ENCODE measurements around the gene DNAH14. TPM values are rescaled to one million over a fixed set of nuclear protein-coding genes. Genes with fewer than 3 reads are reported as not detected.

DNAH14 gene
- total RNA-seq, 2 donors from 2014 or later: 5.8 to 7.7 TPM

GRCh38 chr1:225254676-225255075, 325.2 kb downstream of the DNAH14 start:
- no peak overlapping the region for H3K4me3 ChIP-seq
- no peak overlapping the region for H3K27ac ChIP-seq
- no peaks in the 10 kb centered on the region for H3K36me3 ChIP-seq
- H3K9me3 ChIP-seq: no peaks in the 10 kb centered on the region
- DNase-seq (ENCODE audit: low spot score): no peak
- H3K4me1 ChIP-seq: no peaks in the 10 kb centered on the region
- H3K27me3 ChIP-seq: no peaks in the 10 kb centered on the region
- no peak for TF ChIP-seq CTCF (IDR thresholded peaks at IDR 0.05)

- no peak for TF ChIP-seq CTCF (IDR thresholded peaks at IDR 0.05)
- H3K4me1 ChIP-seq: no peaks in the 10 kb centered on the region
- no peaks in the 10 kb centered on the region for H3K27me3 ChIP-seq
- peaks cover 0 to 10% of the 10 kb centered on the region in 2 donors for H3K9me3 ChIP-seq
- H3K27ac ChIP-seq: no peak overlapping the region
- no peak for DNase-seq (ENCODE audit: low spot score)
- H3K4me3 ChIP-seq: no peak overlapping the region
- no peaks in the 10 kb centered on the region for H3K36me3 ChIP-seq
These were observed 327.6 kb downstream of the DNAH14 start for GRCh38 chr1:225257081-225257480.

- no peak for TF ChIP-seq CTCF (IDR thresholded peaks at IDR 0.05)
- H3K4me3 ChIP-seq: no peak overlapping the region
- no peaks in the 10 kb centered on the region for H3K27me3 ChIP-seq
- peaks cover 0 to 10% of the 10 kb centered on the region in 2 donors for H3K9me3 ChIP-seq
- H3K36me3 ChIP-seq: no peaks in the 10 kb centered on the region
- no peak for DNase-seq (ENCODE audit: low spot score)
- no peak overlapping the region for H3K27ac ChIP-seq
- no peaks in the 10 kb centered on the region for H3K4me1 ChIP-seq
These were observed 329.3 kb downstream of the DNAH14 start for GRCh38 chr1:225258811-225259210.

GRCh38 chr1:225259542-225259941, 330.1 kb downstream of the DNAH14 start:
- TF ChIP-seq CTCF (IDR thresholded peaks at IDR 0.05): no peak
- no peaks in the 10 kb centered on the region for H3K36me3 ChIP-seq
- no peaks in the 10 kb centered on the region for H3K27me3 ChIP-seq
- H3K4me3 ChIP-seq: no peak overlapping the region
- no peak overlapping the region for H3K27ac ChIP-seq
- peaks cover 0 to 10% of the 10 kb centered on the region in 2 donors for H3K9me3 ChIP-seq
- DNase-seq (ENCODE audit: low spot score): no peak
- no peaks in the 10 kb centered on the region for H3K4me1 ChIP-seq

GRCh38 chr1:225260319-225260718, 330.8 kb downstream of the DNAH14 start:
- Histone ChIP-seq H3K9me3 (peaks cover 0 to 10% of the 10 kb centered on the region in 2 donors), H3K4me1 (no peaks in the 10 kb centered on the region), H3K4me3 (no peak overlapping the region), H3K36me3 (no peaks in the 10 kb centered on the region), H3K27ac (no peak overlapping the region), H3K27me3 (no peaks in the 10 kb centered on the region)
- DNase-seq (ENCODE audit: low spot score): no peak
- no peak for TF ChIP-seq CTCF (IDR thresholded peaks at IDR 0.05)

- Histone ChIP-seq H3K4me3 (no peak overlapping the region), H3K36me3 (no peaks in the 10 kb centered on the region), H3K4me1 (no peaks in the 10 kb centered on the region), H3K27ac (no peak overlapping the region), H3K9me3 (peaks cover 5 to 29% of the 10 kb centered on the region in 2 donors), H3K27me3 (no peaks in the 10 kb centered on the region)
- TF ChIP-seq CTCF (IDR thresholded peaks at IDR 0.05): no peak
- DNase-seq (ENCODE audit: low spot score): no peak
These were observed 348.0 kb downstream of the DNAH14 start for GRCh38 chr1:225277445-225277844.

All from right atrium auricular region (tissue), 2 donors.